Activated CD4-positive, CD25-positive, alpha-beta regulatory T cell treated with anti-CD3 and anti-CD28 coated beads, Interleukin-2, amount 50 U/mL, for 72 hours (primary cell): Measurements from ENCODE around the gene CCL8.

Source experiments
- DNase-seq: peaks from one replicate; pipeline ENCODE4 v3.0.0; 2021

The CCL8 gene

GRCh38 chr17:34368196-34368945, 49.1 kb downstream of the CCL8 start:
- DNase-seq, result no peak

GRCh38 chr17:34368946-34369500, 49.8 kb downstream of the CCL8 start:
- DNase-seq, result no peak

- no peak for DNase-seq
Measured at GRCh38 chr17:34369571-34369970, 50.3 kb downstream of the CCL8 start.

GRCh38 chr17:34370376-34370996, 51.3 kb downstream of the CCL8 start:
- DNase-seq, result no peak

- DNase-seq, result no peak
Measured at GRCh38 chr17:34370997-34371395, 51.8 kb downstream of the CCL8 start.
